ENCODE data around the gene PDGFRB. TPM values are rescaled to one million over a fixed set of nuclear protein-coding genes. Genes with fewer than 3 reads are reported as not detected.

PDGFRB gene
- total and polyA plus RNA-seq, 9 of the 15 experiments (the other 6 are each of a cell fraction or from before 2014, with no cell fraction given), result 0.01 to 1.5 (median 0.09) TPM; not detected in 3

- TF ChIP-seq RCOR1 (IDR thresholded peaks at IDR 0.05; ENCODE audit: borderline replicate concordance in 1 of 2, low read depth in 2 of 2, low read length in 2 of 2) (0 out of 4 replicates have a peak, but pooled peaks of 1 of the 2 experiments have one; percentile 30), ELF1 (tag; IDR thresholded peaks at IDR 0.05) (no peak), GATAD2B (IDR thresholded peaks at IDR 0.05; ENCODE audit: borderline replicate concordance) (no peak), FOXO4 (CRISPR knock-in tag; IDR thresholded peaks at IDR 0.05) (no peak), ZNF589 (CRISPR knock-in tag; IDR thresholded peaks at IDR 0.05; ENCODE audit: low read depth) (no peak), RAD51 (IDR thresholded peaks at IDR 0.05; ENCODE audit: borderline replicate concordance, low read depth) (no peak), TOE1 (IDR thresholded peaks at IDR 0.05; ENCODE audit: borderline replicate concordance) (no peak), TOE1 (CRISPR knock-in tag; IDR thresholded peaks at IDR 0.05; ENCODE audit: borderline replicate concordance, low read depth) (no peak), ZNF655 (CRISPR knock-in tag; IDR thresholded peaks at IDR 0.05) (no peak), HEY1 (CRISPR knock-in tag; IDR thresholded peaks at IDR 0.05; ENCODE audit: borderline replicate concordance) (no peak), RBM17 (IDR thresholded peaks at IDR 0.05; ENCODE audit: borderline replicate concordance, low read depth, low read length) (no peak), HDAC2 (IDR thresholded peaks at IDR 0.05) (peak; percentile 58; the same call in 1 of the 2 replicates), NCOA6 (IDR thresholded peaks at IDR 0.05) (no peak), HBP1 (CRISPR knock-in tag; IDR thresholded peaks at IDR 0.05) (no peak), MCM7 (IDR thresholded peaks at IDR 0.05) (no peak), NR3C1 (CRISPR knock-in tag; IDR thresholded peaks at IDR 0.05) (no peak), BCOR (IDR thresholded peaks at IDR 0.05) (peak; percentile 84), NKRF (IDR thresholded peaks at IDR 0.05; ENCODE audit: borderline replicate concordance) (no peak), RNF219 (CRISPR knock-in tag; IDR thresholded peaks at IDR 0.05) (no peak)
Observed at GRCh38 chr5:150156540-150156939, 895 bp upstream of the PDGFRB start (continued).
